RWPE1 (cell line): Measurements from ENCODE around the gene VTI1A.

Source experiments
- CTCF ChIA-PET: fragments of 350-600 bp; sonication (Branson Sonifier 250); formaldehyde crosslinking; extraction: SDS; loops from one replicate; lab custom pipeline; 2021; lab: Yijun Ruan, JAX
- POLR2A ChIA-PET: fragments of 400-600 bp; formaldehyde crosslinking; extraction: SDS; loops from one replicate; lab custom pipeline; 2020; ENCODE audit warnings: antibody characterized with exemption; ENCODE audit not compliant: low non-redundant PET; lab: Yijun Ruan, JAX
- DNase-seq: peaks from one replicate; pipeline ENCODE4 v3.0.0; 2012; ENCODE audit warnings: low spot score
- H3K27ac ChIP-seq: fragments of 450-650 bp; 2 replicates; pipeline ENCODE4 v1.5.1; 2017
- TF ChIP-seq, protein P1 (sequence below): fragments of 450-650 bp; conservative IDR thresholded peaks from 2 replicates; pipeline ENCODE4 v1.5.1; 2017; ENCODE audit warnings: low read depth, mild to moderate bottlenecking

VTI1A gene

DNA sequence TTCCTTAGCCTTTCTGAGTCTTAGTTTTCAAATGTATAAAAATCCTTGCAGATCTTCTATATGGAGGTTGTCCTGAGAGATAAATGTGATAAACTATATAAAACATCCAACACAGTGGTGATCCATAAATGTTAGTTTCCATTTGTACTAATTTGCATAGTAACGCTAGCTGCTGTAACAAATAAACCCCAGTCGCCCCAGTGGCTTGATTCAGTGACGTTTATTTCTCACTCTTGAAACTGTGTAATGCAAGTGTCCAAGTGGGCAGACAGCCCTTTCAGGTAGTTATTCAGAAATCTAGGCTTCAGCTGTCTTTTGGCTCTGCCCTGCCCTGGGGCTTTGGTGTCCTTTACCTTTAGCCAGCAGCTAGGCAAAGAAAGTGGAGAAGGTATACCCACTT, 106.3 kb downstream of the VTI1A start:
- CTCF ChIA-PET = interaction anchor here (0.7 kb wide), 1 partner anchor 342 kb away, joined by 4 read pairs; no protein-coding TSS in a partner anchor
- TF ChIP-seq, protein P1, sequence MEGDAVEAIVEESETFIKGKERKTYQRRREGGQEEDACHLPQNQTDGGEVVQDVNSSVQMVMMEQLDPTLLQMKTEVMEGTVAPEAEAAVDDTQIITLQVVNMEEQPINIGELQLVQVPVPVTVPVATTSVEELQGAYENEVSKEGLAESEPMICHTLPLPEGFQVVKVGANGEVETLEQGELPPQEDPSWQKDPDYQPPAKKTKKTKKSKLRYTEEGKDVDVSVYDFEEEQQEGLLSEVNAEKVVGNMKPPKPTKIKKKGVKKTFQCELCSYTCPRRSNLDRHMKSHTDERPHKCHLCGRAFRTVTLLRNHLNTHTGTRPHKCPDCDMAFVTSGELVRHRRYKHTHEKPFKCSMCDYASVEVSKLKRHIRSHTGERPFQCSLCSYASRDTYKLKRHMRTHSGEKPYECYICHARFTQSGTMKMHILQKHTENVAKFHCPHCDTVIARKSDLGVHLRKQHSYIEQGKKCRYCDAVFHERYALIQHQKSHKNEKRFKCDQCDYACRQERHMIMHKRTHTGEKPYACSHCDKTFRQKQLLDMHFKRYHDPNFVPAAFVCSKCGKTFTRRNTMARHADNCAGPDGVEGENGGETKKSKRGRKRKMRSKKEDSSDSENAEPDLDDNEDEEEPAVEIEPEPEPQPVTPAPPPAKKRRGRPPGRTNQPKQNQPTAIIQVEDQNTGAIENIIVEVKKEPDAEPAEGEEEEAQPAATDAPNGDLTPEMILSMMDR = no peak
- DNase-seq = no peak
- H3K27ac ChIP-seq = no peak overlapping the region
- POLR2A ChIA-PET = no interaction called here

DNA sequence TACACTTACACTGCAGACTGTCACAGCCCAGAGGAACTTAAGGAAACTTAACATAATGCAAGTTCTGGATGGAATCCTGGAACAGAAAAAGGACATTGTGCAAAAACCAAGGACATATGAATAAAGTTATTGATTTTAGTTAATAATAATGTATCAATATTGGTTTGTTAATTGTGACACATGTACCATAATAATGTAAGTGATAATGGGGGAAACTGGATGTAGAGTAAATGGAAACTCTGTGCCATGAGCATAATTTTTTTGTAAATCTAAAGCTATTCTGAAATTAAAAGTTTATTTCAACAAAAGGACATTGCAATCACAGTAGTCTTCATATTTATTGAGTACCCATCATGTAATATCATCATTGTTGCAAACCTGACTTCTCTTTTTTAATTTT, 107.2 kb downstream of the VTI1A start:
- DNase-seq = no peak
- TF ChIP-seq, protein P1 = no peak
- POLR2A ChIA-PET = no interaction called here
- no peak overlapping the region for H3K27ac ChIP-seq
- CTCF ChIA-PET = no interaction called here

DNA sequence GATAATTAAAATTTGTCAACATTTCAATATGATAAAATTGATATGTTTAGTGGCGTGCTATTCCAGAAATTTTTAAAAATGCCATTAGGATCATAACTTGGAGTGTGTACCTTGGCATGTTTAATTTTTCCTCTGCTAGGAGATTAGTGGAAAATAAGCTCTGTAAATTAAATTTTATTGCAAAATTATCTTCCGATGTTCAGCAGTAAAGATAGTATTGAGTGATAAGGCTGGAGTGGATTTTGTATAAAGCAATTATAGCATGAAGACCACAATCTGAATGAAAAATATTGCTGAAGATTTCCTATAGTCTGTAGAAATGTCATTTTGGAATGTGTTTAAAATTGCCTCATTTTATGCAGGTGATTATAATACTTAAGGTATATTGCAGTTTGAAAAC, 110.2 kb downstream of the VTI1A start:
- TF ChIP-seq, protein P1 = no peak
- ChIA-PET CTCF (interaction anchor here (0.6 kb wide), 1 partner anchor 1636 kb away, joined by 4 read pairs; no protein-coding TSS in a partner anchor), POLR2A (no interaction called here)
- DNase-seq = no peak
- H3K27ac ChIP-seq = no peak overlapping the region

DNA sequence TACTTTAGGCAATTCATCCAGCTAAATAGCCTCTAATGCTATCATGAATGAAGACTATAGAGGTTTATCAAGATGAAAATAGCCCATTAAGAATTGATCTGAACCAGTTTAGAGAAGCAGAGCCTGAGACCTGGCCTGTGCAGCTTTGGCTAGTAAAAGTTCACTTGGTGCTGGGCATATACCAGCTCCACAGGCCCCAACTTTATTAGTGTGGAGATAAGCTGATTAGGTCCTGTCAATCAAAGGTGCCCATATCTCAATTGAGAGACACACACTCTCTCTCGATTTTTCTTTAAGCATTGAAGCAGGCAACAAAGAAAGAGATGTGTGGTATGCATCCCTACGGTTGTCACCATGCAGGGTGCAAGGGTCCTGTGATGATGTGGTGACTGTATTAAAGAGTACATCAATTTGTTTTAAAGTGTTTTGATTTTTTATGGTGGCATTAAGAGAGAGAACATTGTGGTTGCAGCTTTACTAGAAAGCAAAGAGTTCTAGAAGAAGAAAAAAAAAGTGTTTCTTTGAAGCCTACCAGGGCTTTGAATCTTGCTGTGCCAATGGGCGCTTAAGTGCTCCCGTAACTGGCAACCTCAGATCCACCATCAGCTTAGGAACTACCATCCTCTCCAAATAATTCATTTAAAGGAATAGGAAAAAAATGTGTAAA, 111.6 kb downstream of the VTI1A start:
- no peak for DNase-seq
- TF ChIP-seq, protein P1 = no peak
- H3K27ac ChIP-seq = no peak overlapping the region
- POLR2A ChIA-PET = no interaction called here
- CTCF ChIA-PET = interaction anchor here (0.7 kb wide), 1 partner anchor 835 kb away, joined by 4 read pairs; no protein-coding TSS in a partner anchor

DNA sequence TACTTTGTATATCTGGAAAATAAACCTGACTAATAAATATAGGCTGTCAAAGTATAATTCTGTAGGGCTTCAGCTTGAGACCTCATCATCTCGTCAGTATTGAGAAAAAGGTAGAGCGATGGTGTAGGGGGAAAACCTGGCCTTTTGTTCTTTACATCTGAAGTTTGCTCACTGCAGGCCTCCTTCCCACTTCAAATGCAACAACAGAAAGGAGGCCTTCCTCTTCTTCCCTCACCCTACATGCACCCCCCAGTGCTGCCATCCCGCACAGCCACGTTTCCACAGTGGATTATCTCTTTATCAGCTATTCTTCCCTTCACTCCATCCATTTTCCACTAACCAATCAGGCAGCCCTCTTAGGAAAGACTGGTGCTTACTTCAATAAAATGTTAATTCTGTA, 112.3 kb downstream of the VTI1A start:
- ChIA-PET CTCF (no interaction called here), POLR2A (no interaction called here)
- DNase-seq = no peak
- TF ChIP-seq, protein P1 = no peak
- H3K27ac ChIP-seq = no peak overlapping the region

DNA sequence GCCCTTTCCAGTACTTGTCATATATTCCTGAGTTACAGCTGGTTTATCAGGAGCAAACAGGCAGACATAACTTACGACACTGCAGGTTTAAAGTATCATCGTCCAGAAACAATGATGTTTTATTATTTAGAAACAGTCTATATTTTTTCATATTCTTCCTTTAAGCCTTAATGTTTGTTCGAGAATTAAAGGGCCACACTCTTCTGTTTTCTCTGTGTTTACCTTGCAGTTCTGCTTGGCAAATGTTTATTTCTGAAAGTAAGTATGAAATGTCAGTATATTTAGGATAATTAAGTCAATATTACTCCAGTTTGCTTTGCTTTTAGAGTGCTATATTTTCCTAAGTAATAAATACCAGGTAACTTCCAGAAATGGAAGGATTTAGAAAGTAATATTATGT, 115.1 kb downstream of the VTI1A start:
- no peak for DNase-seq
- TF ChIP-seq, protein P1 = no peak
- ChIA-PET CTCF (no interaction called here), POLR2A (no interaction called here)
- no peak overlapping the region for H3K27ac ChIP-seq
